GM12892 (cell line): ENCODE data around the gene SCFD2.

Source experiments
- POLR2A ChIP-seq: IDR thresholded peaks from 2 replicates; pipeline ENCODE4 v1.6.1; 2011; ENCODE audit warnings: low read depth, low read length, control low read depth
- POLR2AphosphoS5 ChIP-seq: IDR thresholded peaks from 2 replicates; pipeline ENCODE4 v1.6.1; 2011; ENCODE audit warnings: low read depth, low read length, control low read depth

- TF ChIP-seq POLR2AphosphoS5 (no peak), POLR2A (no peak)
These were observed 367.4 kb downstream of the SCFD2 start for GRCh38 chr4:52998413-52998812.
